Prostate gland (tissue), 2 donors: ENCODE measurements around the gene HOXB5. TPM values are rescaled to one million over a fixed set of nuclear protein-coding genes. Genes with fewer than 3 reads are reported as not detected.
A peak's percentile ranks its signal among the peaks of the same experiment; 100 is the strongest.

Experiments
- DNase-seq: peaks from one replicate; pipeline ENCODE4 v3.0.0-alpha.2; 2019; ENCODE audit warnings: low spot score
- H3K27ac ChIP-seq, 2 donors: fragments of 200-600 bp; sonication (generic); 2 replicates each; pipeline ENCODE4 v1.5.1; 2017 to 2019
- H3K27me3 ChIP-seq: fragments of 200-600 bp; sonication (generic); replicated peaks from 2 replicates; pipeline ENCODE4 v1.5.1; 2019; ENCODE audit not compliant: insufficient read depth
- H3K36me3 ChIP-seq, 2 donors: fragments of 200-600 bp; sonication (generic); 1 replicate in 1 of 2; 2 replicates in 1 of 2; pipeline versions ENCODE4 v1.5.1 to v1.8.1; 2017 to 2019
- H3K4me1 ChIP-seq: fragments of 200-600 bp; sonication (generic); replicated peaks from 2 replicates; pipeline ENCODE4 v1.5.1; 2019
- H3K4me3 ChIP-seq, 2 donors: fragments of 200-600 bp; sonication (generic); 2 replicates each; pipeline ENCODE4 v1.5.1; 2017 to 2019
- H3K9me3 ChIP-seq: fragments of 200-600 bp; sonication (generic); 2 replicates; pipeline ENCODE4 v1.5.1; 2017
- CTCF ChIP-seq, 4 experiments: fragments of 200-600 bp in 2 of 4; fragments of 450-650 bp in 2 of 4; sonication (generic) in 2 of 4; IDR thresholded peaks; 1 replicate in 3 of 4; 2 replicates in 1 of 4; pipeline ENCODE4 v1.5.1; 2016 to 2019; ENCODE audit warnings: antibody characterized with exemption in 4 of 4, mild to moderate bottlenecking in 2 of 4, moderate library complexity in 2 of 4
- POLR2A ChIP-seq: fragments of 450-650 bp; IDR thresholded peaks from one replicate; pipeline ENCODE4 v1.6.1; 2016; ENCODE audit warnings: antibody characterized with exemption, mild to moderate bottlenecking
- POLR2AphosphoS5 ChIP-seq: sonication (generic); formaldehyde crosslinking; IDR thresholded peaks from one replicate; pipeline ENCODE4 v1.6.1; 2017; ENCODE audit warnings: antibody characterized with exemption
- WGBS: methylation state at CpG from one replicate; pipeline ENCODE4 v1.1.5; 2018; 5-methylcytosine and 5-hydroxymethylcytosine counted together
- intact Hi-C: fragments of 100-400 bp; cut with DNase I; formaldehyde crosslinking; loops from one replicate; pipeline ENCODE4 v1.14.2; 2022
- microRNA counts, 2 donors: library from miRNA; unstranded; fragments of <30 nt; microRNA quantifications; one replicate each; lab custom pipeline; 2016 to 2017
- microRNA-seq: library from miRNA; unstranded; fragments of <30 nt; microRNA quantifications from one replicate; pipeline ENCODE4, GENCODE V29; 2016
- small RNA-seq, 2 donors: library from RNA; depleted of rRNA; stranded (forward); fragments of <200 nt; gene quantifications; one replicate each; pipeline ENCODE3, GENCODE V24; 2016
- total RNA-seq, 2 donors: library from RNA; depleted of rRNA; stranded (reverse); fragments of >200 nt; gene quantifications; one replicate each; pipeline ENCODE4 v1.1.0, GENCODE V29; 2016

HOXB5 gene
- total RNA-seq, 2 donors from 2014 or later: 0.36 to 1.1 TPM

- no peak for DNase-seq
- 52% methylated on average over 27 of the region's 27 CpGs for WGBS
- H3K36me3 ChIP-seq: no peaks in the 10 kb centered on the region
- H3K27ac ChIP-seq: peak overlapping the region; percentile 83 to 87
- TF ChIP-seq POLR2A (no peak), CTCF (IDR thresholded peaks at IDR 0.05) (no peak), POLR2AphosphoS5 (no peak)
- intact Hi-C loops: no loop called here
- H3K4me3 ChIP-seq: peak overlapping the region; percentile 23 to 41
- no peaks in the 10 kb centered on the region for H3K27me3 ChIP-seq
- H3K4me1 ChIP-seq: no peaks in the 10 kb centered on the region
- H3K9me3 ChIP-seq: no peaks in the 10 kb centered on the region
Measured at GRCh38 chr17:48542114-48542656, 51.4 kb downstream of the HOXB5 start.

DNA sequence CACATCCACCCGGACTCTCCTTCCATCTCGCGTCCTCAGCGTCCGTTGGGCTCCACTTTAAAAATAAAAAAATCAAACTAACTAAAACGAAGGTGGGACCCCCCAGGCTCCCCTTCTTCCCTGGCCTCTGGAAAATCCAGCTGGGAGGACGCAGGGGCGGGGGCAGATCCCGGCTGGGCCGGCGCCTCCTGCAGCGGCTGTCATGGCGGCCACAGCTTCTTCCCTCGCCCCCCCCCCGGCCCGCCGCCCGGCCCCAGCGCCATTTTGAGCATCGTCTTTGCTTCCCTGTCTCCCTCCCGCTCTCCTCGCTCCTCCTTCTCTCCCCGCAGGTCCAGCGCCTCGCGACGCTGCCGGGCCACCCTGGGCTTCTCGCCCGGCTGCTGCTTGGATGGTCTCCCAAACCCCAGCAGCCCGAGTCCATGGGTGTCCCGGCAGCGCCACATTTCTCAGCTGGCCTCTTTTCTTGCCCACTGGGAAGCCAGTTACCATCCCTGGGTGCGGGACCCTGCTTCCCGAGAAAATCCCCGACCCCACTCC lies 51.9 kb downstream of the HOXB5 start:
- Histone ChIP-seq H3K4me3 (peak overlapping the region; percentile 23 to 41), H3K36me3 (no peaks in the 10 kb centered on the region), H3K4me1 (no peaks in the 10 kb centered on the region), H3K9me3 (no peaks in the 10 kb centered on the region), H3K27me3 (no peaks in the 10 kb centered on the region), H3K27ac (peak overlapping the region; percentile 83 to 87)
- no peak for TF ChIP-seq POLR2A
- TF ChIP-seq POLR2AphosphoS5: no peak
- TF ChIP-seq CTCF (IDR thresholded peaks at IDR 0.05): no peak
- WGBS: 20% methylated on average over 35 of the region's 36 CpGs
- intact Hi-C loops: no loop called here
- no peak for DNase-seq

MicroRNA genes within 50 kb of the gene (microRNA counts, 767-probe panel; counts per million panel counts)
- 2,273 to 2,894 counts per million in 2 donors for microRNA hsa-miR-10a-5p (lab: Ali Mortazavi, UCI)

Small RNAs within 50 kb of the gene (microRNA-seq; reads per million reads assigned to microRNA genes)
- 0.42 reads per million for gene MIR196A1

Small RNAs within 50 kb of the gene (small RNA-seq; reads per million reads assigned to genes)
- gene MIR196A1: 0 to 0.19 reads per million in 2 donors

Other genes with a start within 250 kb of the HOXB5 start
- 1 to 10 TPM; 1.1 to 1.4 TPM for gene SKAP1, start 163.6 kb downstream of the HOXB5 start, total RNA-seq
- not detected for gene HOXB1, start 62.8 kb downstream of the HOXB5 start, total RNA-seq
- 1 to 10 TPM; 4.1 to 9.5 TPM for gene HOXB2, start 48.7 kb downstream of the HOXB5 start, total RNA-seq
- gene HOXB4, start 15.4 kb downstream of the HOXB5 start, total RNA-seq: 1 to 10 TPM in 1 of 2 donors, under 1 TPM in 1; 0.41 to 1.1 TPM
- 10 to 100 TPM in 1 of 2 donors, 1 to 10 TPM in 1; 7.8 to 11.4 TPM for gene HOXB3, start 3.5 kb downstream of the HOXB5 start, total RNA-seq
- under 1 TPM; 0.27 to 0.40 TPM for gene HOXB6, start 11.2 kb upstream of the HOXB5 start, total RNA-seq
- 1 to 10 TPM in 1 of 2 donors, under 1 TPM in 1; 0.73 to 3.4 TPM for gene HOXB7, start 17.2 kb upstream of the HOXB5 start, total RNA-seq
- gene HOXB8, start 21.5 kb upstream of the HOXB5 start, total RNA-seq: under 1 TPM; 0.09 to 0.97 TPM
- under 1 TPM; 0.09 to 0.68 TPM for gene HOXB9, start 32.6 kb upstream of the HOXB5 start, total RNA-seq
- gene PRAC1, start 128.7 kb upstream of the HOXB5 start, total RNA-seq: 100 to 1,000 TPM in 1 of 2 donors, 10 to 100 TPM in 1; 56.7 to 243 TPM
- gene PRAC2, start 129.4 kb upstream of the HOXB5 start, total RNA-seq: 100 to 1,000 TPM in 1 of 2 donors, 1 to 10 TPM in 1; 9.6 to 135 TPM
- 100 to 1,000 TPM in 1 of 2 donors, 10 to 100 TPM in 1; 78.7 to 249 TPM for gene HOXB13, start 135.0 kb upstream of the HOXB5 start, total RNA-seq
- gene TTLL6, start 223.4 kb upstream of the HOXB5 start, total RNA-seq: 1 to 10 TPM in 1 of 2 donors, under 1 TPM in 1; 0.23 to 4.0 TPM
- gene CALCOCO2, start 237.3 kb upstream of the HOXB5 start, total RNA-seq: 10 to 100 TPM; 60.1 to 78.8 TPM